Left kidney (tissue), 2 donors: ENCODE measurements around the gene TMC6. TPM values are rescaled to one million over a fixed set of nuclear protein-coding genes. Genes with fewer than 3 reads are reported as not detected.
"Not testable (repeated sequence)": the region's sequence is repeated elsewhere in the genome, so short reads cannot be mapped to it uniquely, and the experiment has no call there.

Experiments
- DNase-seq: peaks from one replicate; pipeline ENCODE4 v3.0.0-alpha.2; 2013
- polyA plus RNA-seq: library from polyadenylated mRNA; unstranded; fragments of 120-200 nt; gene quantifications from one replicate; pipeline ENCODE4 v1.2.1, GENCODE V29; 2013; ENCODE audit not compliant: insufficient read length

Gene TMC6
- polyA plus RNA-seq, 1 donor: 24.8 TPM

- no peak for DNase-seq
Measured at GRCh38 chr17:78125138-78125913, 3.2 kb downstream of the TMC6 start.

- no peak for DNase-seq
Measured at GRCh38 chr17:78124836-78125137, 3.8 kb downstream of the TMC6 start.

GRCh38 chr17:78124081-78124835 is 4.3 kb downstream of the TMC6 start:
- no peak for DNase-seq

- DNase-seq: no peak
Measured at GRCh38 chr17:78123258-78123929, 5.2 kb downstream of the TMC6 start.

GRCh38 chr17:78122931-78123249 is 5.7 kb downstream of the TMC6 start:
- no peak for DNase-seq

- no peak for DNase-seq
Measured at GRCh38 chr17:78122216-78122930, 6.2 kb downstream of the TMC6 start.

- no peak for DNase-seq
Measured at GRCh38 chr17:78121801-78122215, 6.7 kb downstream of the TMC6 start.

GRCh38 chr17:78120971-78121800 is 7.4 kb downstream of the TMC6 start:
- DNase-seq: no peak

- DNase-seq: no peak
Measured at GRCh38 chr17:78120537-78120936, 8.0 kb downstream of the TMC6 start.

- DNase-seq: no peak
Measured at GRCh38 chr17:78118801-78119241, 9.7 kb downstream of the TMC6 start.

- no peak for DNase-seq
Measured at GRCh38 chr17:78117027-78117981, 11.3 kb downstream of the TMC6 start.

GRCh38 chr17:78116411-78116810 is 12.1 kb downstream of the TMC6 start:
- DNase-seq: no peak

GRCh38 chr17:78115803-78116202 is 12.8 kb downstream of the TMC6 start:
- DNase-seq: not testable (repeated sequence)

- DNase-seq: no peak
Measured at GRCh38 chr17:78114831-78115723, 13.5 kb downstream of the TMC6 start.

- DNase-seq: no peak
Measured at GRCh38 chr17:78113804-78114785, 14.5 kb downstream of the TMC6 start.

- no peak for DNase-seq
Measured at GRCh38 chr17:78112518-78113471, 15.8 kb downstream of the TMC6 start.
